Naive thymus-derived CD4-positive, alpha-beta T cell (primary cell): ENCODE data around the gene ZNF667. TPM values are rescaled to one million over a fixed set of nuclear protein-coding genes. Genes with fewer than 3 reads are reported as not detected.
A peak's percentile ranks its signal among the peaks of the same experiment; 100 is the strongest.

Source experiments
- ATAC-seq: fragments of 150-1000 bp; cut with Tn5 transposase; 2 replicates; pipeline ENCODE4 v1.10.0; 2021; ENCODE audit warnings: mild to moderate bottlenecking, moderate library complexity
- CTCF ChIA-PET: fragments of 350-600 bp; sonication (Branson Sonifier 250); formaldehyde crosslinking; loops from one replicate; lab custom pipeline; 2021; ENCODE audit warnings: antibody characterized with exemption; lab: Charles Lee
- POLR2A ChIA-PET: fragments of 350-600 bp; sonication (Branson Sonifier 250); formaldehyde crosslinking; loops from one replicate; lab custom pipeline; 2021; ENCODE audit warnings: antibody characterized with exemption, inconsistent platforms; lab: Charles Lee
- DNase-seq, 9 donors: peaks; one replicate each; pipeline versions ENCODE4 v3.0.0 to v3.0.0-alpha.2; 2020 to 2022; ENCODE audit warnings: mixed read lengths in 1 of 9
- H3K27ac ChIP-seq: one replicate; pipeline ENCODE4 v1.7.0; 2013; ENCODE audit warnings: mild to moderate bottlenecking, low read depth, low read length, moderate library complexity
- H3K27me3 ChIP-seq, 2 donors: one replicate each; pipeline ENCODE4 v1.7.0; 2013; ENCODE audit warnings: low read length in 2 of 2, mild to moderate bottlenecking in 2 of 2, moderate library complexity in 2 of 2; ENCODE audit not compliant: control insufficient read depth in 2 of 2, insufficient read depth in 2 of 2
- H3K36me3 ChIP-seq, 3 experiments: 1 replicate in 2 of 3; 2 replicates in 1 of 3; pipeline ENCODE4 v1.7.0; 2013; ENCODE audit warnings: low read length in 3 of 3, mild to moderate bottlenecking in 3 of 3, moderate library complexity in 1 of 3; ENCODE audit not compliant: insufficient read depth in 3 of 3, control insufficient read depth in 2 of 3
- H3K4me1 ChIP-seq, 2 donors: one replicate each; pipeline ENCODE4 v1.7.0; 2013; ENCODE audit warnings: low read length in 2 of 2, mild to moderate bottlenecking in 2 of 2, moderate library complexity in 1 of 2; ENCODE audit not compliant: control insufficient read depth in 2 of 2, insufficient read depth in 2 of 2
- H3K4me3 ChIP-seq: 2 replicates; pipeline ENCODE4 v1.7.0; 2013; ENCODE audit warnings: mild to moderate bottlenecking, low read length
- H3K9me3 ChIP-seq, 3 experiments: 1 replicate in 2 of 3; 2 replicates in 1 of 3; pipeline ENCODE4 v1.7.0; 2013; ENCODE audit warnings: low read length in 3 of 3; ENCODE audit not compliant: control insufficient read depth in 2 of 3
- H3K27ac Mint-ChIP-seq, 9 donors: one replicate each; pipeline ENCODE4 v1.8.0; 2020 to 2022; ENCODE audit warnings: mixed read lengths in 9 of 9, mild to moderate bottlenecking in 8 of 9, moderate library complexity in 5 of 9, inconsistent platforms in 2 of 9
- H3K27me3 Mint-ChIP-seq, 5 donors: one replicate each; pipeline ENCODE4 v1.8.0; 2021 to 2022; ENCODE audit warnings: mixed read lengths in 5 of 5, mild to moderate bottlenecking in 1 of 5
- H3K36me3 Mint-ChIP-seq, 5 donors: one replicate each; pipeline ENCODE4 v1.8.0; 2020 to 2022; ENCODE audit warnings: mixed read lengths in 5 of 5, mild to moderate bottlenecking in 3 of 5, inconsistent platforms in 1 of 5
- H3K4me1 Mint-ChIP-seq, 7 donors: one replicate each; pipeline ENCODE4 v1.8.0; 2020 to 2022; ENCODE audit warnings: mixed read lengths in 7 of 7, mild to moderate bottlenecking in 3 of 7, inconsistent platforms in 1 of 7
- H3K4me3 Mint-ChIP-seq, 10 donors: one replicate each; pipeline ENCODE4 v1.8.0; 2020 to 2022; ENCODE audit warnings: mild to moderate bottlenecking in 10 of 10, mixed read lengths in 10 of 10, moderate library complexity in 6 of 10, inconsistent platforms in 2 of 10
- H3K9me3 Mint-ChIP-seq, 11 donors: one replicate each; pipeline ENCODE4 v1.8.0; 2020 to 2022; ENCODE audit warnings: mixed read lengths in 11 of 11, mild to moderate bottlenecking in 4 of 11, inconsistent platforms in 1 of 11, moderate library complexity in 1 of 11
- intact Hi-C, 2 donors: fragments of 100-400 bp; cut with micrococcal nuclease; formaldehyde crosslinking; loops; one replicate each; pipeline ENCODE4 v1.15.1; 2023
- polyA plus RNA-seq, 2 donors: library from polyadenylated mRNA; unstranded; fragments of 300-500 nt; fragmentation: Illumina TruSeq; gene quantifications; one replicate each; pipeline ENCODE4 v1.2.3, GENCODE V29; 2021
- total RNA-seq, 6 experiments: library from RNA in 5 of 6; stranded (reverse) in 5 of 6; gene quantifications; 1 replicate in 5 of 6; 2 replicates in 1 of 6; pipeline ENCODE4 v1.2.3 and lab custom pipeline; 2021 to 2026

Gene ZNF667
- total and polyA plus RNA-seq, 7 experiments from 2014 or later = 1.1 to 8.1 (median 2.5) TPM; not detected in 1

GRCh38 chr19:56491399-56491798 lies 14.3 kb upstream of the ZNF667 start:
- ChIA-PET POLR2A (no interaction called here), CTCF (no interaction called here)
- Histone ChIP-seq H3K9me3 (peaks cover 0 to 50% (median 4%) of the 10 kb centered on the region in 3 experiments), H3K36me3 (no peaks in the 10 kb centered on the region), H3K4me1 (no peaks in the 10 kb centered on the region), H3K27ac (no peak overlapping the region), H3K27me3 (no peaks in the 10 kb centered on the region), H3K4me3 (no peak overlapping the region)
- ATAC-seq (no peak), DNase-seq (no peak)
- no peak overlapping the region for H3K27ac Mint-ChIP-seq
- peaks cover 0 to 3% (median 0%) of the 10 kb centered on the region in 5 donors for H3K27me3 Mint-ChIP-seq
- intact Hi-C loops = no loop called here
- peaks cover 28 to 98% (median 73%) of the 10 kb centered on the region in 11 donors for H3K9me3 Mint-ChIP-seq
- no peak overlapping the region for H3K4me3 Mint-ChIP-seq
- H3K36me3 Mint-ChIP-seq = peaks cover 0 to 77% (median 37%) of the 10 kb centered on the region in 5 donors
- H3K4me1 Mint-ChIP-seq = no peaks in the 10 kb centered on the region

GRCh38 chr19:56477429-56478338 lies 539 bp upstream of the ZNF667 start:
- peak overlapping the region; percentile 76 to 97 (median 92) for H3K4me3 Mint-ChIP-seq
- peaks cover 0 to 30% (median 11%) of the 10 kb centered on the region in 7 donors for H3K4me1 Mint-ChIP-seq
- no peaks in the 10 kb centered on the region for H3K4me1 ChIP-seq
- peaks cover 24 to 94% (median 68%) of the 10 kb centered on the region in 11 donors for H3K9me3 Mint-ChIP-seq
- peak; percentile 76 for ATAC-seq
- H3K9me3 ChIP-seq = peaks cover 0 to 69% (median 0%) of the 10 kb centered on the region in 3 experiments
- peaks cover 9 to 42% (median 27%) of the 10 kb centered on the region in 5 donors for H3K27me3 Mint-ChIP-seq
- peak overlapping the region in 8 of 9 donors; percentile 43 to 97 (median 89) for H3K27ac Mint-ChIP-seq
- peak overlapping the region; percentile 37 for H3K4me3 ChIP-seq
- intact Hi-C loops = no loop called here
- ChIA-PET POLR2A (no interaction called here), CTCF (no interaction called here)
- no peaks in the 10 kb centered on the region for H3K27me3 ChIP-seq
- H3K27ac ChIP-seq = peak overlapping the region; percentile 82
- DNase-seq = peak; percentile 26 to 82 (median 61)
- H3K36me3 Mint-ChIP-seq = peaks cover 8 to 62% (median 31%) of the 10 kb centered on the region in 5 donors
- no peaks in the 10 kb centered on the region for H3K36me3 ChIP-seq

GRCh38 chr19:56476093-56476492 lies 1.1 kb downstream of the ZNF667 start:
- CTCF ChIA-PET = no interaction called here
- Mint-ChIP-seq H3K9me3 (peaks cover 32 to 95% (median 71%) of the 10 kb centered on the region in 11 donors), H3K27ac (peak overlapping the region in 4 of 9 donors; percentile 23 to 94 (median 72)), H3K27me3 (peaks cover 9 to 47% (median 27%) of the 10 kb centered on the region in 5 donors), H3K4me3 (peak overlapping the region in 6 of 10 donors; percentile 26 to 97 (median 70)), H3K36me3 (peaks cover 8 to 67% (median 44%) of the 10 kb centered on the region in 5 donors), H3K4me1 (peaks cover 0 to 30% (median 11%) of the 10 kb centered on the region in 7 donors)
- H3K27me3 ChIP-seq = no peaks in the 10 kb centered on the region
- POLR2A ChIA-PET = no interaction called here
- intact Hi-C loops = no loop called here
- no peaks in the 10 kb centered on the region for H3K4me1 ChIP-seq
- H3K36me3 ChIP-seq = no peaks in the 10 kb centered on the region
- ATAC-seq = no peak
- no peak overlapping the region for H3K27ac ChIP-seq
- DNase-seq = no peak
- H3K4me3 ChIP-seq = no peak overlapping the region
- H3K9me3 ChIP-seq = peaks cover 0 to 76% (median 0%) of the 10 kb centered on the region in 3 experiments

- Mint-ChIP-seq H3K27me3 (peaks cover 9 to 44% (median 27%) of the 10 kb centered on the region in 5 donors), H3K4me3 (no peak overlapping the region), H3K9me3 (peaks cover 24 to 98% (median 67%) of the 10 kb centered on the region in 11 donors), H3K36me3 (peaks cover 8 to 72% (median 46%) of the 10 kb centered on the region in 5 donors), H3K27ac (no peak overlapping the region), H3K4me1 (peaks cover 0 to 28% (median 11%) of the 10 kb centered on the region in 7 donors)
- H3K9me3 ChIP-seq = peaks cover 0 to 86% (median 0%) of the 10 kb centered on the region in 3 experiments
- intact Hi-C loops = no loop called here
- no peak overlapping the region for H3K27ac ChIP-seq
- H3K36me3 ChIP-seq = no peaks in the 10 kb centered on the region
- ATAC-seq (no peak), DNase-seq (no peak)
- H3K27me3 ChIP-seq = no peaks in the 10 kb centered on the region
- ChIA-PET POLR2A (no interaction called here), CTCF (no interaction called here)
- no peaks in the 10 kb centered on the region for H3K4me1 ChIP-seq
- H3K4me3 ChIP-seq = no peak overlapping the region
Measured at GRCh38 chr19:56474308-56474707, 2.8 kb downstream of the ZNF667 start.

GRCh38 chr19:56441206-56441792 lies 35.8 kb downstream of the ZNF667 start:
- Mint-ChIP-seq H3K4me3 (no peak overlapping the region), H3K27ac (no peak overlapping the region), H3K4me1 (no peaks in the 10 kb centered on the region), H3K27me3 (no peaks in the 10 kb centered on the region), H3K36me3 (peaks cover 2 to 55% (median 16%) of the 10 kb centered on the region in 5 donors), H3K9me3 (peaks cover 23 to 87% (median 60%) of the 10 kb centered on the region in 11 donors)
- H3K27me3 ChIP-seq = no peaks in the 10 kb centered on the region
- ATAC-seq (no peak), DNase-seq (no peak)
- H3K36me3 ChIP-seq = no peaks in the 10 kb centered on the region
- ChIA-PET CTCF (no interaction called here), POLR2A (no interaction called here)
- H3K4me1 ChIP-seq = no peaks in the 10 kb centered on the region
- H3K27ac ChIP-seq = no peak overlapping the region
- H3K9me3 ChIP-seq = peaks cover 0 to 79% (median 6%) of the 10 kb centered on the region in 3 experiments
- no peak overlapping the region for H3K4me3 ChIP-seq
- intact Hi-C loops = no loop called here

GRCh38 chr19:56423985-56424353 lies 53.2 kb downstream of the ZNF667 start:
- Mint-ChIP-seq H3K4me3 (no peak overlapping the region), H3K9me3 (peaks cover 8 to 97% (median 83%) of the 10 kb centered on the region in 11 donors), H3K27me3 (no peaks in the 10 kb centered on the region), H3K36me3 (peaks cover 28 to 64% (median 54%) of the 10 kb centered on the region in 5 donors), H3K27ac (no peak overlapping the region), H3K4me1 (no peaks in the 10 kb centered on the region)
- CTCF ChIA-PET = no interaction called here
- Histone ChIP-seq H3K4me1 (no peaks in the 10 kb centered on the region), H3K4me3 (peak overlapping the region; percentile 11), H3K9me3 (peaks cover 27 to 96% (median 65%) of the 10 kb centered on the region in 3 experiments), H3K27me3 (no peaks in the 10 kb centered on the region), H3K36me3 (peaks cover 0 to 34% (median 13%) of the 10 kb centered on the region in 3 experiments), H3K27ac (no peak overlapping the region)
- POLR2A ChIA-PET = interaction anchor here (1.6 kb wide), 1 partner anchor 12 kb away, joined by 4 read pairs; no protein-coding TSS in a partner anchor
- intact Hi-C loops = no loop called here
- no peak for DNase-seq
- ATAC-seq = no peak
